OCI-LY1 (cell line): Measurements from ENCODE around the gene VWA8.

ENCODE experiments used
- EZH2 ChIP-seq: fragments of 200-600 bp; sonication (generic), shearing (Covaris generic); IDR thresholded peaks from 2 replicates; pipeline ENCODE4 v1.8.0; 2017; ENCODE audit warnings: borderline replicate concordance, mixed run types, mild to moderate bottlenecking, antibody characterized with exemption, low read length, moderate library complexity, mixed read lengths
- TF ChIP-seq, protein P1 (sequence below): fragments of 200-600 bp; sonication (generic), shearing (Covaris generic); IDR thresholded peaks from 2 replicates; pipeline ENCODE4 v1.5.1; 2017; ENCODE audit warnings: mild to moderate bottlenecking, antibody characterized with exemption, low read length, moderate library complexity, mixed read lengths

DNA sequence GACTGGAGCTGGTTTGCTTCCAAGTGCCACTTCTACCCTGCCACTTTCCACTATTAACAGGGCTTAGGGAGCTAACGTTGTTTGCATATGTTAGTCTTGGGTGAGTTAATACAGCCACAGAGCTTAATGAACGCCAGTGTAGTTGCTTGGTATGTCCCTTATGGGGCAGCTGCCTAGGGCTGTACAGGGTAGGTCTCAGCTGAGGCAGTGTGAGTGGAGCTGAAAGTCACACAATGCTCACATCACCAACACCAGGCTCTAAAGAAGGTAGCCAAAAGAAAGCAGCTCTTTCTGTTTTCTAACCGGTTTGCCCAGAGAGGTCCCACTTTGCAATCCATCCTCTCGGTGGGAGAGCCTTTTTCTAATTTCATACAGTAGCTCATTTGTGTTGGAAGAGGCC lies 317.4 kb downstream of the VWA8 start:
- no peak for TF ChIP-seq EZH2
- TF ChIP-seq, protein P1, sequence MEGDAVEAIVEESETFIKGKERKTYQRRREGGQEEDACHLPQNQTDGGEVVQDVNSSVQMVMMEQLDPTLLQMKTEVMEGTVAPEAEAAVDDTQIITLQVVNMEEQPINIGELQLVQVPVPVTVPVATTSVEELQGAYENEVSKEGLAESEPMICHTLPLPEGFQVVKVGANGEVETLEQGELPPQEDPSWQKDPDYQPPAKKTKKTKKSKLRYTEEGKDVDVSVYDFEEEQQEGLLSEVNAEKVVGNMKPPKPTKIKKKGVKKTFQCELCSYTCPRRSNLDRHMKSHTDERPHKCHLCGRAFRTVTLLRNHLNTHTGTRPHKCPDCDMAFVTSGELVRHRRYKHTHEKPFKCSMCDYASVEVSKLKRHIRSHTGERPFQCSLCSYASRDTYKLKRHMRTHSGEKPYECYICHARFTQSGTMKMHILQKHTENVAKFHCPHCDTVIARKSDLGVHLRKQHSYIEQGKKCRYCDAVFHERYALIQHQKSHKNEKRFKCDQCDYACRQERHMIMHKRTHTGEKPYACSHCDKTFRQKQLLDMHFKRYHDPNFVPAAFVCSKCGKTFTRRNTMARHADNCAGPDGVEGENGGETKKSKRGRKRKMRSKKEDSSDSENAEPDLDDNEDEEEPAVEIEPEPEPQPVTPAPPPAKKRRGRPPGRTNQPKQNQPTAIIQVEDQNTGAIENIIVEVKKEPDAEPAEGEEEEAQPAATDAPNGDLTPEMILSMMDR: no peak
